HL-60 (cell line): ENCODE measurements around the gene TCHP.

Experiments
- DNase-seq, 2 experiments: peaks; one replicate each; pipeline ENCODE4 v3.0.0-alpha.2; 2010 to 2020; ENCODE audit warnings: low read depth in 1 of 2, low spot score in 1 of 2
- H3K27ac ChIP-seq: fragments of 250-450 bp; sonication (Bioruptor Pico); replicated peaks from 2 replicates; pipeline ENCODE4 v1.5.1; 2020; ENCODE audit warnings: mild to moderate bottlenecking, moderate library complexity
- H3K27me3 ChIP-seq: fragments of 250-450 bp; sonication (Bioruptor Pico); 2 replicates; pipeline ENCODE4 v1.5.1; 2021; ENCODE audit warnings: mild to moderate bottlenecking, moderate library complexity; ENCODE audit not compliant: insufficient read depth, poor library complexity, severe bottlenecking
- H3K4me3 ChIP-seq: replicated peaks from 2 replicates; pipeline ENCODE4 v1.5.1; 2011; ENCODE audit warnings: mild to moderate bottlenecking, control low read depth, low read length; ENCODE audit not compliant: insufficient read depth
- GABPA ChIP-seq: IDR thresholded peaks from 2 replicates; pipeline ENCODE4 v1.6.1; 2012; ENCODE audit warnings: low read depth
- POLR2AphosphoS5 ChIP-seq: IDR thresholded peaks from 2 replicates; pipeline ENCODE4 v1.6.1; 2012; ENCODE audit warnings: low read depth
- SPI1 ChIP-seq: IDR thresholded peaks from 2 replicates; pipeline ENCODE4 v1.6.1; 2012; ENCODE audit warnings: low read depth, mild to moderate bottlenecking, borderline replicate concordance
- TF ChIP-seq, protein P1 (sequence below): IDR thresholded peaks from 2 replicates; pipeline ENCODE4 v1.6.1; 2012; ENCODE audit warnings: low read depth; ENCODE audit not compliant: insufficient replicate concordance
- TF ChIP-seq, protein P2 (sequence below): IDR thresholded peaks from one replicate; pipeline ENCODE4 v1.5.1; 2011; ENCODE audit warnings: low read length, control low read depth, inconsistent platforms; ENCODE audit not compliant: insufficient read depth

The TCHP gene

DNA sequence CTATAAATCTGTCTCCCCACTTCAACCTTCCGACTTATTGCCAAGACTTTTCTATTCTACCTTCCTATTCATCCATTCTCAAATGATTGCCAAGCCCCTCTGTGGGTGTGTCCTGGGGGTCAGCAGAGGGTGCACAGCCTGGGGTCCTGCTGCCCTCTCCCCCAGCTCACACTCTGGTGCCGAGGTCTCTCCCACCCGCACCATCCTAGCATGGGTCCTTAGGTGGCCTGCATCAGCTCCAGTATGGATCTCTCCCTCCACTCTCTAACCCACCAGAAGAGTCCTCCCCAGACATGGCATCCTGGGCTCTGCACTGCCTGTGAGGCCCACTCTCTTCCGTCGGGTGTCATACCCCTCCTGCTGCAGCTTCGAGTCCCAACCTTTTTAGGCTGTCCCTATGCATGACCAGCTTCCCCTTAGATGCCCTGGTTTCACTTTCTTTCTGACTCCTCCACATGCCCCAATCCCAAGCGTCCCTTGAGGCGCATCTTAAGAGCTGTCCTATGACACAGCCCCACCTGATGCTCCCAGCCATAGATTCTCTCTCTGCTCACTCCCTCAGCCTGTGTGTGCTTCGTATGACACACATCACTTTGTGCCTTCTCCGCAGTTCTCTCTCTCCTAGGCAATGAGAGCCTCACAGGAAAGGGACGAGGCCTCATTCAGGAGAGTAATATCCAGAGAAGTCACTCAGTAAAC is 52.2 kb downstream of the TCHP start:
- no peak overlapping the region for H3K27ac ChIP-seq
- no peaks in the 10 kb centered on the region for H3K27me3 ChIP-seq
- H3K4me3 ChIP-seq: no peak overlapping the region
- TF ChIP-seq GABPA (no peak), SPI1 (no peak), POLR2AphosphoS5 (no peak)
- TF ChIP-seq, protein P1, sequence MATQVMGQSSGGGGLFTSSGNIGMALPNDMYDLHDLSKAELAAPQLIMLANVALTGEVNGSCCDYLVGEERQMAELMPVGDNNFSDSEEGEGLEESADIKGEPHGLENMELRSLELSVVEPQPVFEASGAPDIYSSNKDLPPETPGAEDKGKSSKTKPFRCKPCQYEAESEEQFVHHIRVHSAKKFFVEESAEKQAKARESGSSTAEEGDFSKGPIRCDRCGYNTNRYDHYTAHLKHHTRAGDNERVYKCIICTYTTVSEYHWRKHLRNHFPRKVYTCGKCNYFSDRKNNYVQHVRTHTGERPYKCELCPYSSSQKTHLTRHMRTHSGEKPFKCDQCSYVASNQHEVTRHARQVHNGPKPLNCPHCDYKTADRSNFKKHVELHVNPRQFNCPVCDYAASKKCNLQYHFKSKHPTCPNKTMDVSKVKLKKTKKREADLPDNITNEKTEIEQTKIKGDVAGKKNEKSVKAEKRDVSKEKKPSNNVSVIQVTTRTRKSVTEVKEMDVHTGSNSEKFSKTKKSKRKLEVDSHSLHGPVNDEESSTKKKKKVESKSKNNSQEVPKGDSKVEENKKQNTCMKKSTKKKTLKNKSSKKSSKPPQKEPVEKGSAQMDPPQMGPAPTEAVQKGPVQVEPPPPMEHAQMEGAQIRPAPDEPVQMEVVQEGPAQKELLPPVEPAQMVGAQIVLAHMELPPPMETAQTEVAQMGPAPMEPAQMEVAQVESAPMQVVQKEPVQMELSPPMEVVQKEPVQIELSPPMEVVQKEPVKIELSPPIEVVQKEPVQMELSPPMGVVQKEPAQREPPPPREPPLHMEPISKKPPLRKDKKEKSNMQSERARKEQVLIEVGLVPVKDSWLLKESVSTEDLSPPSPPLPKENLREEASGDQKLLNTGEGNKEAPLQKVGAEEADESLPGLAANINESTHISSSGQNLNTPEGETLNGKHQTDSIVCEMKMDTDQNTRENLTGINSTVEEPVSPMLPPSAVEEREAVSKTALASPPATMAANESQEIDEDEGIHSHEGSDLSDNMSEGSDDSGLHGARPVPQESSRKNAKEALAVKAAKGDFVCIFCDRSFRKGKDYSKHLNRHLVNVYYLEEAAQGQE: no peak
- TF ChIP-seq, protein P2, sequence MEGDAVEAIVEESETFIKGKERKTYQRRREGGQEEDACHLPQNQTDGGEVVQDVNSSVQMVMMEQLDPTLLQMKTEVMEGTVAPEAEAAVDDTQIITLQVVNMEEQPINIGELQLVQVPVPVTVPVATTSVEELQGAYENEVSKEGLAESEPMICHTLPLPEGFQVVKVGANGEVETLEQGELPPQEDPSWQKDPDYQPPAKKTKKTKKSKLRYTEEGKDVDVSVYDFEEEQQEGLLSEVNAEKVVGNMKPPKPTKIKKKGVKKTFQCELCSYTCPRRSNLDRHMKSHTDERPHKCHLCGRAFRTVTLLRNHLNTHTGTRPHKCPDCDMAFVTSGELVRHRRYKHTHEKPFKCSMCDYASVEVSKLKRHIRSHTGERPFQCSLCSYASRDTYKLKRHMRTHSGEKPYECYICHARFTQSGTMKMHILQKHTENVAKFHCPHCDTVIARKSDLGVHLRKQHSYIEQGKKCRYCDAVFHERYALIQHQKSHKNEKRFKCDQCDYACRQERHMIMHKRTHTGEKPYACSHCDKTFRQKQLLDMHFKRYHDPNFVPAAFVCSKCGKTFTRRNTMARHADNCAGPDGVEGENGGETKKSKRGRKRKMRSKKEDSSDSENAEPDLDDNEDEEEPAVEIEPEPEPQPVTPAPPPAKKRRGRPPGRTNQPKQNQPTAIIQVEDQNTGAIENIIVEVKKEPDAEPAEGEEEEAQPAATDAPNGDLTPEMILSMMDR: no peak
- DNase-seq: no peak

DNA sequence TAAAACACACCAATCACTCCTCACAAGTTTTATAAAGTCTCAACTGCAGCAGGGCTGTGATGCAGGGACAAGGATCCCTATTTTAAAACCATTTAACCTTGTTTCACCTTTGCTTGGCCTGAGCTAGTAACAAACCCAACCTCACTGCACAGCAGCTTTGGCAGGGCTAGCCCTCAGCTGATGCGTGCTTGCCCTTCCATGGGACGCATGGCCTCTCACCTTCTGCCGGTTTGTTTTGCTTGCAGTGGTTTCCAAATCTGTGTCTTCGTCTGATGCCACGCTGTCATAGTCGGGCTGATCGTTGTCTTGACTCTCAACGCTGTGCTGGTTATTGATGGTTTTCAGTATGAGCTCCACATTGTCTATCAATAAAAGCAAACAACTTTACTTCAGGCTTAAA is 52.8 kb downstream of the TCHP start:
- Histone ChIP-seq H3K27ac (no peak overlapping the region), H3K27me3 (no peaks in the 10 kb centered on the region), H3K4me3 (no peak overlapping the region)
- no peak for DNase-seq
- TF ChIP-seq, protein P2: no peak
- TF ChIP-seq SPI1 (no peak), POLR2AphosphoS5 (no peak), GABPA (no peak)
- TF ChIP-seq, protein P1: no peak

DNA sequence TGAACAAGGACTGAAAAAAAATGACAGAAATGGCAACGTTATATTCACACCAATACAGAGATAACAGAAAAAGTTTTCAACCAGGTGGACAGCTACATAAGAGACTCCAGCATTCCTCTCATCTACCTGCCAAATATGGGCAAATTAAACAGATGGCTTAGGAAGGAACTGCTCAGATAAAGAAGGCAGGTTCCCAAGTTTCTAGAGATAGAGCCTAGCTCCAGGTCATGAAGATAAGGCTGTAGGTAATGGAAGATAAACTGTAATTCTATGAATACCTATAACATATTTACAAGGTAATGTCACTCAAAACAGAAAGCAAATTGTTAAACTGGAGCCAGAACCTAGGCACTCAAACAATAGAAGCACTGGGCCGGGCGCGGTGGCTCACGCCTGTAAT is 53.6 kb downstream of the TCHP start:
- Histone ChIP-seq H3K27me3 (no peaks in the 10 kb centered on the region), H3K27ac (no peak overlapping the region), H3K4me3 (no peak overlapping the region)
- DNase-seq: no peak
- TF ChIP-seq SPI1 (no peak), POLR2AphosphoS5 (no peak), GABPA (no peak)
- TF ChIP-seq, protein P1: no peak
- TF ChIP-seq, protein P2: no peak
